ENCODE results near the gene OGFR.

- TF ChIP-seq EZH2phosphoT487 (IDR thresholded peaks at IDR 0.05; ENCODE audit: insufficient read depth, low read depth) (no peak), EZH2 (IDR thresholded peaks at IDR 0.05; ENCODE audit: insufficient read depth, poor library complexity, severe bottlenecking) (no peak)
Observed at GRCh38 chr20:62840244-62841197, 35.9 kb downstream of the OGFR start.
